Right lobe of liver (tissue), 4 donors: ENCODE measurements around the gene IGDCC3.

Experiments used
- POLR2A ChIP-seq: fragments of 450-650 bp; IDR thresholded peaks from one replicate; pipeline ENCODE4 v1.6.1; 2017; ENCODE audit warnings: antibody characterized with exemption, mild to moderate bottlenecking
- TF ChIP-seq, protein P1 (sequence below), 4 donors: fragments of 200-600 bp in 3 of 4; fragments of 450-650 bp in 1 of 4; IDR thresholded peaks; one replicate each; pipeline versions ENCODE4 v1.5.1 to v1.8.0; 2016 to 2022; ENCODE audit warnings: antibody characterized with exemption in 4 of 4, mild to moderate bottlenecking in 2 of 4
- donor health status: DM: no; HTN: no; CAD: no.
- donor health status: DM: no; HTN: no; CAD: no.
- donor health status: DM: no; HTN: yes; CAD: no.

DNA sequence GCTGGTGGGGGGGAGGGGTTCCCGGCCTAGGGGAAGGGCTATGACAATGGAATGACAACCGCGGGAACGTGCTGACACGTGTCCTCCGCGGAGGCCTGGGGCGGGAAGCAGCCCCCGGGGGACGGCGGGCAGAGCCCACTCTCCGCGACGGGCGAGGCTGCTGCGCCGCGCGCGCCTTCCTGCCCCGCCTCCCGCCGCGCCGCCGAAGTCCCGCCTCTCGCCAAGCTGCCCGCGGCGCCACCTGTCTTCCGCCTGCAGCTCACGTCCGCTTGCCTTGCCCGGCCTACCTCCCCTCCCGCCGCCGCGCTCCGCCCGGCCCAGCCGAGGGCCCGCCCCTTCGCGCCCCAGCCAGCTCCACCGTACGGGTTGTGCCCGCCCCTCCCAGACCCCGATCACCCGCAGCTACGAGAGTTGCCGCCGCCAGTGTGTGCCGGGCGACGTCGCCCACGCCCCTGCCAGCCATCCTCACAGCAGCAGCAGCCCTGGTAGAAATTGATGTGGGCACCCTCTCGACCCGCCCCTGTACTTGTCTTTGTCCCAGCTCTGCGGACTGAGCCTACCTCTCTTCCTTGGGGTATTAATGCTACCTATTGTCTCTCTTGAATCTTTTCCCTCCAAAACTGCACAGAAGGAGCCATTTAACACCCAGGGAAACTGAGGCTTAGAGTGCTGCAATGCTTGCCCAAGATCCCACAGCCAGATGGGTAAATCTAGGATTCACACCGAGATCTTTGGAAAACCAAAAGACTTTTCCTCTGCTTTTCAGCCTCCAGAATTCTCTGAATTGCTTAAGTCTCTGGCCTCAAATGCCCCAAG is 90.9 kb downstream of the IGDCC3 start, which contains the start of gene PARP16:
- TF ChIP-seq, protein P1, sequence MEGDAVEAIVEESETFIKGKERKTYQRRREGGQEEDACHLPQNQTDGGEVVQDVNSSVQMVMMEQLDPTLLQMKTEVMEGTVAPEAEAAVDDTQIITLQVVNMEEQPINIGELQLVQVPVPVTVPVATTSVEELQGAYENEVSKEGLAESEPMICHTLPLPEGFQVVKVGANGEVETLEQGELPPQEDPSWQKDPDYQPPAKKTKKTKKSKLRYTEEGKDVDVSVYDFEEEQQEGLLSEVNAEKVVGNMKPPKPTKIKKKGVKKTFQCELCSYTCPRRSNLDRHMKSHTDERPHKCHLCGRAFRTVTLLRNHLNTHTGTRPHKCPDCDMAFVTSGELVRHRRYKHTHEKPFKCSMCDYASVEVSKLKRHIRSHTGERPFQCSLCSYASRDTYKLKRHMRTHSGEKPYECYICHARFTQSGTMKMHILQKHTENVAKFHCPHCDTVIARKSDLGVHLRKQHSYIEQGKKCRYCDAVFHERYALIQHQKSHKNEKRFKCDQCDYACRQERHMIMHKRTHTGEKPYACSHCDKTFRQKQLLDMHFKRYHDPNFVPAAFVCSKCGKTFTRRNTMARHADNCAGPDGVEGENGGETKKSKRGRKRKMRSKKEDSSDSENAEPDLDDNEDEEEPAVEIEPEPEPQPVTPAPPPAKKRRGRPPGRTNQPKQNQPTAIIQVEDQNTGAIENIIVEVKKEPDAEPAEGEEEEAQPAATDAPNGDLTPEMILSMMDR (IDR thresholded peaks at IDR 0.05), result peak; percentile 55 to 75 (median 72)
- TF ChIP-seq POLR2A, result peak; percentile 85
